ENCODE data around the gene SGK2. TPM values are rescaled to one million over a fixed set of nuclear protein-coding genes. Genes with fewer than 3 reads are reported as not detected.
A peak's percentile ranks its signal among the peaks of the same experiment; 100 is the strongest.

The SGK2 gene
- total RNA-seq, 2 donors from 2014 or later = 14.3 to 21.4 TPM

GRCh38 chr20:43535370-43536004, 23.3 kb upstream of the SGK2 start:
- H3K36me3 ChIP-seq (replicated peaks in 1 of 2; ENCODE audit: insufficient read depth in 1 of 2, low read depth in 2 of 2) = no peaks in the 10 kb centered on the region

GRCh38 chr20:43536041-43536816, 22.6 kb upstream of the SGK2 start:
- Histone ChIP-seq H3K27me3 (no peaks in the 10 kb centered on the region), H3K36me3 (replicated peaks in 1 of 2; ENCODE audit: insufficient read depth in 1 of 2, low read depth in 2 of 2) (no peaks in the 10 kb centered on the region), H3K4me3 (no peak overlapping the region), H3K27ac (no peak overlapping the region), H3K9me3 (no peaks in the 10 kb centered on the region), H3K4me1 (peaks cover 15% of the 10 kb centered on the region)
- no peak for TF ChIP-seq POLR2A (IDR thresholded peaks at IDR 0.05)
- TF ChIP-seq CTCF (IDR thresholded peaks at IDR 0.05) = no peak
- 77 to 88% methylated on average over 7 to 19 of the region's 19 CpGs for WGBS, 2 donors
- no peak for DNase-seq
- intact Hi-C loops (cut with DNase I) = loop anchor here (10.0 kb wide), 2 partner anchors 59 to 149 kb away; partner anchors contain the start of gene IFT52
- ATAC-seq = no peak

More at GRCh38 chr20:43535370-43536004, 23.3 kb upstream of the SGK2 start:
- 79 to 81% methylated on average over 7 of the region's 7 CpGs for WGBS, 2 donors
- ATAC-seq (no peak), DNase-seq (no peak)
- no peak for TF ChIP-seq CTCF (IDR thresholded peaks at IDR 0.05)
- Histone ChIP-seq H3K4me3 (no peak overlapping the region), H3K27me3 (no peaks in the 10 kb centered on the region), H3K27ac (no peak overlapping the region), H3K9me3 (no peaks in the 10 kb centered on the region), H3K4me1 (peaks cover 15% of the 10 kb centered on the region)
- intact Hi-C loops (cut with DNase I) = loop anchor here (10.0 kb wide), 2 partner anchors 59 to 149 kb away; partner anchors contain the start of gene IFT52

GRCh38 chr20:43536817-43537440, 21.9 kb upstream of the SGK2 start:
- intact Hi-C loops (cut with DNase I) = loop anchor here (10.0 kb wide), 2 partner anchors 58 to 148 kb away; partner anchors contain the start of gene IFT52
- no peaks in the 10 kb centered on the region for H3K36me3 ChIP-seq (replicated peaks in 1 of 2; ENCODE audit: insufficient read depth in 1 of 2, low read depth in 2 of 2)
- WGBS, 2 donors = 57 to 69% methylated on average over 2 of the region's 2 CpGs
- no peaks in the 10 kb centered on the region for H3K27me3 ChIP-seq
- H3K27ac ChIP-seq = no peak overlapping the region
- H3K9me3 ChIP-seq = no peaks in the 10 kb centered on the region
- H3K4me3 ChIP-seq = no peak overlapping the region
- H3K4me1 ChIP-seq = peaks cover 15% of the 10 kb centered on the region
- DNase-seq = no peak
- ATAC-seq = no peak
- no peak for TF ChIP-seq CTCF (IDR thresholded peaks at IDR 0.05)
- no peak for TF ChIP-seq POLR2A (IDR thresholded peaks at IDR 0.05)

DNA sequence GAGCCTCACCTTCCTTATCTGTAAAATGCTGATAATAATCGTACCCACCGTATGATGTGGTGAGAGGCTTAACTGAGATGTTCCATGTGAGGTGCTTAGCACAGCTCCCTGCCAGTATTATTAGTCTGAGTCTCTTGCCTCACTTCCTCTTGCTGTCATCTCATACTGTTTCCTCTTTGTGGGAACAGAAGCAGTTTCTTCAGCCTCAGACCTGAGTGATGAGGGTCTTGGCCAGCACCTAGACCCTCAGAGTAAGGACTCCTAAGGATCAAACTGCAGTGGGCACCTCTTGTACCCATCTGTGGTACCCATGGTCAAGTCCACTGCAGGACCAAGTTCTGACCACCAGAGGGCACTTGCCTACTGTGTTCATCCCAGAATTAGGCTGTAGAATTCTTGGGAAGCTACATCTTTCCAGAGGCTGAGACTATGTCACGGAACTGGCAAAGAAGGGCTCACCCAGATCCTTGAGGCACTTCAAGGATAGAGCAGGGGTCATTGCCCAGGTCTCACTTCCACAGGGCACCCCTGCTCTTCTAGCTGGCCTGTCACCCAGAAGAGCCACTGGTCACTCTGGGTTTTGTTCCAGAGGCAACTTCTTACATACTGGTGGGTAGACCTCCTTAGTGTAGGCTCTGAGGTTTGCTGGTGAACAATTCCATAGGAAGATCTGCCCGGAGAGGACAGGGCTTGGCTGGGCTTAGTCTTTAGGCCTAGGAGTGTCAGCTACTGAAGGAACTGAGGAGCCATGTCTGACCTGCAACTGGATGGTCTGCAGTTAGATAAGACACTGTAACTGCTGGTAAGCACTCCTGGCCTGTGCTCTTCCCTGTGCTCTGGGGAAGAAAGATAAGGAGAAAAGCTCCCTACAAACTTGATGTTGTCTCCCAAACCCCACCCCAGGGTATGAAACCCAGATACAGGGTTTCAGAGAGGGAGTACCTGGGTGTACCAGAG, 20.6 kb upstream of the SGK2 start:
- peak; percentile 75 to 87 (median 79) for DNase-seq

More for the DNA sequence above, 20.6 kb upstream of the SGK2 start:
- ATAC-seq = peak; percentile 70
- Histone ChIP-seq H3K4me1 (peaks cover 15% of the 10 kb centered on the region), H3K27me3 (no peaks in the 10 kb centered on the region), H3K36me3 (replicated peaks in 1 of 2; ENCODE audit: insufficient read depth in 1 of 2, low read depth in 2 of 2) (no peaks in the 10 kb centered on the region), H3K27ac (no peak overlapping the region), H3K9me3 (no peaks in the 10 kb centered on the region), H3K4me3 (no peak overlapping the region)
- 10 to 18% methylated on average over 2 to 4 of the region's 4 CpGs for WGBS, 2 donors
- intact Hi-C loops (cut with DNase I) = loop anchor here (10.0 kb wide), 2 partner anchors 57 to 147 kb away; partner anchors contain the start of gene IFT52
- no peak for TF ChIP-seq POLR2A (IDR thresholded peaks at IDR 0.05)
- peak; percentile 83 to 89 (median 86) for TF ChIP-seq CTCF (IDR thresholded peaks at IDR 0.05)
